Measurements from ENCODE around the gene NAA80.

DNA sequence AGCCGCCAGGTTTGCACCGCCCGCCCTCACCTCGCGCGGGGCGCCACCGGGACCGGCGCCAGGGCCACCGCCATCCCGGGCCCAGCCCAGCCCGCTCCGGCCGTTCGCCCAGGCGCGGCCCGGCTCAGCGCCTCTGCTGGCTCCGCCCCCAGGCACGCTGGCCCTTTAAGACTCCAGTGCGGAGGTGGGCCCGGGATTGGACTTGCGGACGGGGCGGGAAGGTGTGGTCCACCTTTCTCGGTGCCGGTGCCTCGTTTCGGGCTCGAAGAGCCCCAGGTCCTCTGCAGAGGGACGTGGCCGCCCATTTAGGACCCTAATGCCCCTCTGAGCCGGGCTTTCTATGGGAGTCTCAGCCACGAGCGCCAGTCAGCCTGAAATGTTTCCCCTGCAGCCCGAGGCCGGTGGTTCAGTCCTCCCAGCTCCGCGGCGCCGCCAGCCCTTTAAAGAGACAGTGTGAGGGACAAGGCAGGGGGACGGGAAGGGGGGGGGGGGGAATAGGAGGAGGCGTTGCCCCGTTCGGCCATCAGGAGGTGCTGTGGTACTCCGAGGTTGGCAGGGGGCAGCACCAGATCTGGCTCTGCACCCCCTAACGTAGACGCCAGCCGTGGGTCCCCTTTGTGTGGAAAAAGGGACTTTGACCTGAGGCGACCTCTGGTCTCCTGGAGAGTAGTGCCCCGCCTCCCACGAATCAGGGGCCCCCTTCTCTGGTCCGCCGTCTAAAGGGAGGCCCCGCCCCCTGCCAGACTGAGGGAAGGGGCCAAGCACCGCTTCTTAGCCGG, 22.3 kb upstream of the NAA80 start:
- TF ChIP-seq, protein P1, sequence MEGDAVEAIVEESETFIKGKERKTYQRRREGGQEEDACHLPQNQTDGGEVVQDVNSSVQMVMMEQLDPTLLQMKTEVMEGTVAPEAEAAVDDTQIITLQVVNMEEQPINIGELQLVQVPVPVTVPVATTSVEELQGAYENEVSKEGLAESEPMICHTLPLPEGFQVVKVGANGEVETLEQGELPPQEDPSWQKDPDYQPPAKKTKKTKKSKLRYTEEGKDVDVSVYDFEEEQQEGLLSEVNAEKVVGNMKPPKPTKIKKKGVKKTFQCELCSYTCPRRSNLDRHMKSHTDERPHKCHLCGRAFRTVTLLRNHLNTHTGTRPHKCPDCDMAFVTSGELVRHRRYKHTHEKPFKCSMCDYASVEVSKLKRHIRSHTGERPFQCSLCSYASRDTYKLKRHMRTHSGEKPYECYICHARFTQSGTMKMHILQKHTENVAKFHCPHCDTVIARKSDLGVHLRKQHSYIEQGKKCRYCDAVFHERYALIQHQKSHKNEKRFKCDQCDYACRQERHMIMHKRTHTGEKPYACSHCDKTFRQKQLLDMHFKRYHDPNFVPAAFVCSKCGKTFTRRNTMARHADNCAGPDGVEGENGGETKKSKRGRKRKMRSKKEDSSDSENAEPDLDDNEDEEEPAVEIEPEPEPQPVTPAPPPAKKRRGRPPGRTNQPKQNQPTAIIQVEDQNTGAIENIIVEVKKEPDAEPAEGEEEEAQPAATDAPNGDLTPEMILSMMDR (IDR thresholded peaks at IDR 0.05) = peak; percentile 34 to 52 (median 43)
- peak; percentile 77 for TF ChIP-seq POLR2A (IDR thresholded peaks at IDR 0.05)
